HG03103 (cell line): Measurements from ENCODE around the gene ALG13.
"Not testable (repeated sequence)": the region's sequence is repeated elsewhere in the genome, so short reads cannot be mapped to it uniquely, and the experiment has no call there.

Source experiments
- ATAC-seq: cut with Tn5 transposase; IDR thresholded peaks from one replicate; pipeline ENCODE4 v1.9.1; 2021; ENCODE audit warnings: low read depth; ENCODE audit not compliant: unreplicated experiment

Gene ALG13

GRCh38 chrX:111680988-111681779 is at the start of gene ALG13:
Gene ALG13 (plus strand): TSS chrX:111681170. CDS start chrX:111681219, 49 bp downstream.
- peak; percentile 98 for ATAC-seq

- ATAC-seq, result no peak
These were observed 45.9 kb upstream of the ALG13 start for GRCh38 chrX:111634823-111635729.

- no peak for ATAC-seq
These were observed 39.0 kb upstream of the ALG13 start for GRCh38 chrX:111641969-111642368.

- not testable (repeated sequence) for ATAC-seq
These were observed 35.8 kb upstream of the ALG13 start for GRCh38 chrX:111645165-111645564.

GRCh38 chrX:111645607-111646006 is 35.4 kb upstream of the ALG13 start:
- no peak for ATAC-seq

GRCh38 chrX:111646515-111646914 is 34.5 kb upstream of the ALG13 start:
- no peak for ATAC-seq

GRCh38 chrX:111648802-111649201 is 32.2 kb upstream of the ALG13 start:
- ATAC-seq, result no peak

- ATAC-seq, result no peak
These were observed 31.3 kb upstream of the ALG13 start for GRCh38 chrX:111649638-111650037.

GRCh38 chrX:111650845-111651244 is 30.1 kb upstream of the ALG13 start:
- no peak for ATAC-seq

- ATAC-seq, result no peak
These were observed 28.3 kb upstream of the ALG13 start for GRCh38 chrX:111652719-111653118.

GRCh38 chrX:111661241-111661640 is 19.7 kb upstream of the ALG13 start:
- ATAC-seq, result no peak

- ATAC-seq, result no peak
These were observed 18.7 kb upstream of the ALG13 start for GRCh38 chrX:111662292-111662691.

- ATAC-seq, result no peak
These were observed 9.3 kb upstream of the ALG13 start for GRCh38 chrX:111671668-111672067.

GRCh38 chrX:111687305-111687704 is 6.3 kb downstream of the ALG13 start:
- no peak for ATAC-seq

- no peak for ATAC-seq
These were observed 14.4 kb downstream of the ALG13 start for GRCh38 chrX:111695297-111695880.

- ATAC-seq, result no peak
These were observed 38.6 kb downstream of the ALG13 start for GRCh38 chrX:111719426-111720210.

GRCh38 chrX:111728096-111728495 is 47.1 kb downstream of the ALG13 start:
- ATAC-seq, result no peak

- no peak for ATAC-seq
These were observed 50.4 kb downstream of the ALG13 start for GRCh38 chrX:111731351-111731750.

- no peak for ATAC-seq
These were observed 55.6 kb downstream of the ALG13 start for GRCh38 chrX:111736571-111736970.

GRCh38 chrX:111742018-111742417 is 61.0 kb downstream of the ALG13 start:
- ATAC-seq, result no peak
